SW 1271 (cell line): ENCODE results near the gene SRSF7.
"Not testable (repeated sequence)": the region's sequence is repeated elsewhere in the genome, so short reads cannot be mapped to it uniquely, and the experiment has no call there.

Experiments
- DNase-seq, 2 experiments: peaks; one replicate each; lab custom pipeline; 2025; lab: John Stamatoyannopoulos, UW

Gene SRSF7

GRCh38 chr2:38731684-38732221, 19.4 kb downstream of the SRSF7 start:
- no peak for DNase-seq

GRCh38 chr2:38731090-38731489, 20.1 kb downstream of the SRSF7 start:
- no peak for DNase-seq

- DNase-seq = no peak
These were observed 22.5 kb downstream of the SRSF7 start for GRCh38 chr2:38728694-38729093.

GRCh38 chr2:38727661-38728060, 23.5 kb downstream of the SRSF7 start:
- no peak for DNase-seq

- no peak for DNase-seq
These were observed 28.0 kb downstream of the SRSF7 start for GRCh38 chr2:38723173-38723572.

GRCh38 chr2:38722271-38723061, 28.7 kb downstream of the SRSF7 start:
- DNase-seq = no peak

GRCh38 chr2:38720613-38721241, 30.4 kb downstream of the SRSF7 start:
- no peak for DNase-seq

GRCh38 chr2:38719706-38720105, 31.5 kb downstream of the SRSF7 start:
- no peak for DNase-seq

- no peak for DNase-seq
These were observed 32.6 kb downstream of the SRSF7 start for GRCh38 chr2:38718601-38719000.

- no peak for DNase-seq
These were observed 35.0 kb downstream of the SRSF7 start for GRCh38 chr2:38716185-38716584.

GRCh38 chr2:38714941-38715340, 36.2 kb downstream of the SRSF7 start:
- not testable (repeated sequence) for DNase-seq

GRCh38 chr2:38713338-38713737, 37.8 kb downstream of the SRSF7 start:
- DNase-seq = no peak

GRCh38 chr2:38712871-38713270, 38.3 kb downstream of the SRSF7 start:
- DNase-seq = no peak

- DNase-seq = no peak
These were observed 38.7 kb downstream of the SRSF7 start for GRCh38 chr2:38712413-38712812.

GRCh38 chr2:38711558-38711957, 39.6 kb downstream of the SRSF7 start:
- no peak for DNase-seq

GRCh38 chr2:38709567-38710194, 41.5 kb downstream of the SRSF7 start:
- DNase-seq = no peak

GRCh38 chr2:38708900-38709566, 42.1 kb downstream of the SRSF7 start:
- DNase-seq = no peak

- not testable (repeated sequence) for DNase-seq
These were observed 42.7 kb downstream of the SRSF7 start for GRCh38 chr2:38708491-38708890.

GRCh38 chr2:38706846-38707345, 44.3 kb downstream of the SRSF7 start:
- no peak for DNase-seq

- no peak for DNase-seq
These were observed 46.5 kb downstream of the SRSF7 start for GRCh38 chr2:38704664-38705063.

- not testable (repeated sequence) for DNase-seq
These were observed 47.8 kb downstream of the SRSF7 start for GRCh38 chr2:38703336-38703735.

GRCh38 chr2:38702413-38702812, 48.7 kb downstream of the SRSF7 start:
- no peak for DNase-seq
